Measurements from ENCODE around the gene AGBL1.
"Not testable (repeated sequence)": the region's sequence is repeated elsewhere in the genome, so short reads cannot be mapped to it uniquely, and the experiment has no call there.

Gene AGBL1

DNA sequence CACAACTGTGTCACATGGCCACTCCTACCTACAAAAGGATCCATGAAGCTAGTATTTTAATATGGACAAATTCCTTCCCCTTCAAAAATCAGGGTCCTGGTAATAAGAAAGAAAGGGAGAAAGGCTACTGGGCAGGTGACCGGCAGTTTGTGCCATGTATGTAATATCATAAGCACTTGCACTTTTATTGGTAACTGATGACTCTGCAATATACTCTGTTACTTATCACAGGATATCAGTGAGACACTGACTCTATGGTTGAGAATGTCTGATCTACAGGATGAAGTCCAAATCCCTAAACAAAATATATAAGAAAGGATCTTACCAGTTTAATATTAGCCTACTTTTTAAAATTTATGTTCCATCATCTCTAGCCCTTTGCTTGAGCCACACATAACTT is 315.2 kb downstream of the AGBL1 start:
- no peak overlapping the region for H3K27ac Mint-ChIP-seq
- H3K4me3 Mint-ChIP-seq: no peak overlapping the region
- no peaks in the 10 kb centered on the region for H3K36me3 Mint-ChIP-seq
- no peaks in the 10 kb centered on the region for H3K4me1 Mint-ChIP-seq
- ATAC-seq: no peak
- DNase-seq (ENCODE audit: low spot score in 2 of 2): no peak
- H3K9me3 Mint-ChIP-seq: no peaks in the 10 kb centered on the region

DNA sequence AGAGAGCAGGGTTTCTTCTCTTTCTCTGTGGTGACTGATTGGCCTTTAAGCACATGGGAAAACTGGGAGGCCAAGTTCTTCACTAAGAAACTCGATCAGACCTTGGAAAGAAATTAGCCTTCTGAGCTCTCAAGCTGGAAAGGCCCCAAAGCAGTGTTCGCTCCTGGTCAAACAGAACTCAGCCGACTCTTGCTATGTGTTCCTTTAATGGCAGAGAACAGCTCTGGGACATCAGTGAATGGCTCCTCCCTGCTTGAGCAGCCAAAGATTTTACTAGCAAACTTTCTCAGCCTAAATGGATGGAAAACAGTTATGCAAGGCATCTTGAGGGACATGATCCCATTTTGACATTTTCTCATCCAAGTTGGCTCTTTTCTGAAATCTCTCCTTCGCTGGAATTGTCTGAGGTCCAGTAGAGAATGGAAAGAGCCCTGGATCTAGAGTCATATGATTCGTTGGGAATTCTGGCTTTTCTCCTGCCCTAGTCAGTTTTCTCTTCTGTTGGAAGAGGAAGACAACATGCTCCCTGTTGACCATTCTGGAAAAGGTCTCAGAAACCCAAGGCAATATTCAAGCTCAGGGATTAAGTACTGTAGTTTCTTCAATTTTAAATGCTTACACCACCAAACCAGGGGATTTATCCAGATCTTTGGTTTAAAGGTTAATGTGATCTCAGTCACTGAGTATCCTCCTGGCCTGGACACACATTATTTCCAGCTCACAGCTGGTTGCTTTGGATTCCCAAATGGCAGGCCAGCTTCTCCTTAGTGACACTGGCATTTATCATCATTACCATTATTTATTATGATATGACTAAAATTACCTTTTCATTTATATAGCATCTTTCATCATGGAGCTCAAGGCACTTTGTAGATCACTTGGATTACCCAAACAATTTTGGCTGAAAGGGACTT is 319.6 kb downstream of the AGBL1 start:
- H3K36me3 Mint-ChIP-seq: no peaks in the 10 kb centered on the region
- H3K4me3 Mint-ChIP-seq: no peak overlapping the region
- H3K9me3 Mint-ChIP-seq: no peaks in the 10 kb centered on the region
- no peaks in the 10 kb centered on the region for H3K4me1 Mint-ChIP-seq
- H3K27ac Mint-ChIP-seq: no peak overlapping the region
- no peak for DNase-seq (ENCODE audit: low spot score in 2 of 2)
- no peak for ATAC-seq

DNA sequence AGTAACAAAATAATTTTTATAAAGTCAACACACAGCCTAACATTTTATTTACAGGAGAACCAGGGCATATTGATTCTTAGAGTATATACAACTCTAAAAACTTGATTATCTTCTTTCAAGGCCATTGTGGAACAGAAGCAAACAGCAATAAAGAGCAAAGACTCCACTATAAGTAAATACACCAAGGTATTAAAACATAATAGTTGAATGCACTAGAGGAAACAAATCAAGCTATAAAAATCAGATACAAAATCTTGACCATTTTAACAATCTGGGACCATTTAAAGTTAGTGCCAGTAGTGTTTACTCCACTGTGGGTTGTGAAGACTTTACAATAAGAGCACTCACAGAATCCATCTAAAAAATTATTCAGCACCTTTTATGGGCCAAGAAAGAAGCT is 323.6 kb downstream of the AGBL1 start:
- Mint-ChIP-seq H3K9me3 (no peaks in the 10 kb centered on the region), H3K4me1 (no peaks in the 10 kb centered on the region), H3K4me3 (no peak overlapping the region), H3K27ac (no peak overlapping the region), H3K36me3 (no peaks in the 10 kb centered on the region)
- no peak for DNase-seq (ENCODE audit: low spot score in 2 of 2)
- no peak for ATAC-seq

DNA sequence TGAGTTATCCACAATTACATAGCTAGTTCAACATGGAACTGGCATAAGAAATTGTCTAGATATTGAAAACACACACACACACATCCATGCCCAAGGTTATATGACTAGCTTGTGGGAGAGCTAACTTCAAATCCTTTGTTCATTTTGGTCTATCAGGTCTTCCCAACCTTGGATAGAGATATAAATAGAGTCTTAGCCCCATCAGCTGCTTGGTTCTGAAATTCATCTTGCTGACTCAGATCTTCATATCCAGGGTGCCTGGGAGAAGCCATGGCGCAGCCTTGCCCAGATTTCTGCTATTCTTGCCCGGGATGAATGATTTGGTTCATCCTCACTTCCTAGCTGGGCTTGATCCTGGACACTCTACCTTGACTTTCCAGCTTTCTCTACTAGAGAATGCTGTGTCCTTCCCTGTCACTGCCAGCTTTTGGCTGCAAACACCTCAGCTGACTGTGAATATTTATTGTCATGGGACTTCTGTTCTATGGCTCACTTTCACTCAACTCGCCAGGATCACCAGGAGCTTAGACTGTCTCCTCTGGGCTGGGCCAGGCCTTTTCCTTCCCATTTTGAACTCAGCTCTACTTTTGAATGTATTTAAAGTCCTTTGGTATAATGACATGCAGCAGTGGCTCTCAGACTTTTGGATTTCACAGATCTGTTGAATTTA is 324.4 kb downstream of the AGBL1 start:
- Mint-ChIP-seq H3K9me3 (no peaks in the 10 kb centered on the region), H3K36me3 (no peaks in the 10 kb centered on the region), H3K27ac (no peak overlapping the region), H3K4me3 (no peak overlapping the region), H3K4me1 (no peaks in the 10 kb centered on the region)
- ATAC-seq: no peak
- DNase-seq (ENCODE audit: low spot score in 2 of 2): no peak

DNA sequence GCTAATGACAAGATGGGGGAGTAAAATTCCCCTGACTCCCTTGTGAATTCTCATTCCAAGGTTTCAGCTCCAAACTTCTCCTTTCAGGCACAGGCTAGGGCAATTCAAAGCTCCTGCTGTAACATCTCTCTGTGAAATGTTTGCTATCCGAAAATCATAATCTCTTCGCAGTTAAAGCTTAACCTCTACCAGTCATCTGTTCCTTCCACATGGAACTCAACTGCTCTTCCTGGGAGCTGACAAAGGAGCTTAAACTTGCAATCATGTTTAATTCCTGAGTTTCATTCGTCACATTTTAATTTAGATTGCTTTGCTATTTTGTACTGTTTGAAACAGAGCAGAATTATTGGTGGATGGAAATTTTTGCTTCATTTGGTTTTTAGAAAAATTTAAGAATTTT is 328.6 kb downstream of the AGBL1 start:
- H3K36me3 Mint-ChIP-seq: no peaks in the 10 kb centered on the region
- no peak for DNase-seq (ENCODE audit: low spot score in 2 of 2)
- no peak overlapping the region for H3K4me3 Mint-ChIP-seq
- H3K4me1 Mint-ChIP-seq: no peaks in the 10 kb centered on the region
- no peak for ATAC-seq
- H3K9me3 Mint-ChIP-seq: no peaks in the 10 kb centered on the region
- H3K27ac Mint-ChIP-seq: no peak overlapping the region

DNA sequence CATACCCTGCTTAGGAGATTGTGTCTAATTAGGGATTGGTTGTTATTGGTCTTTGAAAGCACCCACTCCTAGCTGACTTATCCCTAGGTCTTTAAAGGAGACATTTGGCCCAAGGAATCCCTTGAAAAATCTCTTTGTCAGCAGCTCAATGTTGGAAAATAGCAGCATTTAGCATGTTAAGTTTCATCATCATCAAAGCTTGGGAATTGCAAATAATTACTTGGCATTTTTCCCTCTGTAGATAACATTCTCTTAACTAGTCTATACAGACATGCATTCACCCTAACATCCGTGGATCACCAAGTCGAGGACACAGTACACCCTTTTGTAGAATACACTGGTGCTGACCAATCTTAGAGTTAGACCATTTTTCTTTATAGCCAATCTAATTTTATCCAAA is 332.2 kb downstream of the AGBL1 start:
- H3K36me3 Mint-ChIP-seq: no peaks in the 10 kb centered on the region
- ATAC-seq: no peak
- H3K9me3 Mint-ChIP-seq: no peaks in the 10 kb centered on the region
- no peak overlapping the region for H3K27ac Mint-ChIP-seq
- DNase-seq (ENCODE audit: low spot score in 2 of 2): no peak
- no peak overlapping the region for H3K4me3 Mint-ChIP-seq
- H3K4me1 Mint-ChIP-seq: no peaks in the 10 kb centered on the region

DNA sequence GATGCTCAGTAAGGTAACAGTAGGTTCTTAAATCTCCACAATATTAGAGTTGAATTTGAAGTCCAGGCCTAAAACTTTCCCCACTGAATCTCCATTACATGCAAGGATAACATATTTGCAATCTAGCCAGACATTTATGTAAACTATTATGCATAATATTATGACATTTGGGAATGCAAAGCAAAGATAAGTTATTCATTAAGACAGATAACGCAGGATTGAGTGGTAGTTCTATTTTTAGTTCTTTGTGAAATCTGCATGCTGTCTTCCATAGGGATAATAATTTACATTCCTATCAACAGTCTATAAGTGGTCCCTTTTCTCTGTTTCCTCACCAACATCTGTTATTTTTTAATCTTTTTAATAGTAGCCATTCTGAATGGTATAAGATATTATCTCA is 333.5 kb downstream of the AGBL1 start:
- Mint-ChIP-seq H3K4me3 (no peak overlapping the region), H3K9me3 (no peaks in the 10 kb centered on the region), H3K36me3 (no peaks in the 10 kb centered on the region), H3K27ac (no peak overlapping the region), H3K4me1 (no peaks in the 10 kb centered on the region)
- DNase-seq (ENCODE audit: low spot score in 2 of 2): no peak
- ATAC-seq: no peak

DNA sequence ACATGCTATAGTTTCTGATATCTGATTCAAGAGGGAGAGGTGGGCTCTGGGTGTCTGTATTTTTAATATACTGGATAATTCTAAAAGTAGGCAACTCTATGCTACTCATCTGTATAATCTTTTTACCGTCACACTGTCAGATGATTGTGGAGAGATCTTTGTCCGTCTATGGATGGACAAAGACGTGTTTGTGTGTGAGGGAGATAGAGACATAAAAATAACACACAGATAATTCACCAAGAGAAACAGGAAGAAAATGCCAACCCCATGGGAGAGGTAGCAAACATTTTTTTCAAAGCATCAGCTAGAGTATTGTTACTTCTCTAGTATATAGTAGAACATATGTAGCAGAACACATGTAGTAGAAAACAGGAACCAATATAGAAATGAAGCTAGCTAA is 346.1 kb downstream of the AGBL1 start:
- Mint-ChIP-seq H3K36me3 (no peaks in the 10 kb centered on the region), H3K4me1 (no peaks in the 10 kb centered on the region), H3K4me3 (no peak overlapping the region), H3K27ac (no peak overlapping the region), H3K9me3 (peaks cover 6% of the 10 kb centered on the region)
- no peak for DNase-seq (ENCODE audit: low spot score in 2 of 2)
- ATAC-seq: no peak

DNA sequence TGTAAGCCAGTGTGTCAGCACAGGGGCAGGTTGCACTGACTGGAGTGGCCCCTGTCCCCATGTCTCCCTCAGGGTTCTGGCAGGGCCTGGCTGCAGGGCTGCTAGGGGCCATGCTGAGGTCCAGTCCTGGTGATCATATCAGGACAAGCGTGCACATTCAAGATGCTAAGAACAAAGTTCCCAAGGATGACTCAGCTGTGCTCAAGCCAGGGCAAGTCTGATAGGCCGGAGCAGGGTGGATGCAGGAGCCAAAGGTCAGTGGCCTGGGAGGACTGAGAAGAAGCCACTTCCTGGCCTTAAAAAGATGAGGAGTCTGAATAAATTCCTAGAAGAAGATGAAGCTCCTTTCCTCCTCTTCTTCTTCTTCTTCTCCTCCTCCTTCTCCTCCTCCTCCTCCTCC is 353.2 kb downstream of the AGBL1 start:
- Mint-ChIP-seq H3K9me3 (no peaks in the 10 kb centered on the region), H3K36me3 (no peaks in the 10 kb centered on the region), H3K4me1 (peaks cover 7% of the 10 kb centered on the region), H3K27ac (no peak overlapping the region), H3K4me3 (no peak overlapping the region)
- ATAC-seq (no peak), DNase-seq (ENCODE audit: low spot score in 2 of 2) (no peak)

DNA sequence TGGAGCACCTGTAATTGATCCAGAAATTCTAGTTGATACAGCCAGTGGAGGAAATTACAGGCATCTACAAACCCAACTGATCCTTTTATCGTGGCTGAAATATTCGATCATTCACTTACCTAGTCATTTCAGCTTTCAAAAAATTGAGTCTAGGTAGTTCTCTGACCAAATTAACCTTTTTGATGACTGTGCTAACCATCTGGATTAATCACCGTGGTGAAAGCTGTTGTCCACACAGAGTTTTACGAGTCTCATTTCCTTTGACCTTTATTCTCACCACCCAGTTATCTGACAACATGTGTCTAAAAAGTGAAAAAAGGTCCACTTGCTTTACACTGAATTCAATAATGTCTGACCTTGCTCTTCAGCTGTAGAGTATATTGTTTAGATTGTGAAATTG is 354.3 kb downstream of the AGBL1 start:
- no peaks in the 10 kb centered on the region for H3K9me3 Mint-ChIP-seq
- ATAC-seq: peak; percentile 86
- H3K4me1 Mint-ChIP-seq: peaks cover 7% of the 10 kb centered on the region
- H3K36me3 Mint-ChIP-seq: no peaks in the 10 kb centered on the region
- H3K4me3 Mint-ChIP-seq: no peak overlapping the region
- no peak overlapping the region for H3K27ac Mint-ChIP-seq
- no peak for DNase-seq (ENCODE audit: low spot score in 2 of 2)

DNA sequence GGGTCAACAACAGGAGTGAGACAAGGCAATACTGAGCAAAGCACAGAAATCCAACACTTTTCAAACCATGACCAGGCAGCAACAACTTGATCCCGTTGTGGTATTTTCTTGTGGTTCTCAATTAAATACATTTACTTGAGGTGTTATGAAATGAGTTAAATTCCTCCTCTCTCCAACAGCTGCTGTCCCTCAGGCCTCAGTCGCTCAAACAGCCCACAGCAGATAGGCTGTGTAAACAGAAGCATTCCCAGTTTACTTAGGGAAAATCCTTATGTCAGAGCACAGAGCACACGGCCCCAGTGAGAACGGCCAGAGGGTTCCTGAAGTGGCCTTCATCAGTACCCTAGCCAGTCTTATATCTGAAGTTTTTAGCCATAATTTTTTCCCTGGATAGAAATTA is 359.9 kb downstream of the AGBL1 start:
- H3K4me3 Mint-ChIP-seq: no peak overlapping the region
- H3K9me3 Mint-ChIP-seq: no peaks in the 10 kb centered on the region
- no peak overlapping the region for H3K27ac Mint-ChIP-seq
- H3K36me3 Mint-ChIP-seq: no peaks in the 10 kb centered on the region
- DNase-seq (ENCODE audit: low spot score in 2 of 2) (no peak), ATAC-seq (no peak)
- H3K4me1 Mint-ChIP-seq: no peaks in the 10 kb centered on the region

DNA sequence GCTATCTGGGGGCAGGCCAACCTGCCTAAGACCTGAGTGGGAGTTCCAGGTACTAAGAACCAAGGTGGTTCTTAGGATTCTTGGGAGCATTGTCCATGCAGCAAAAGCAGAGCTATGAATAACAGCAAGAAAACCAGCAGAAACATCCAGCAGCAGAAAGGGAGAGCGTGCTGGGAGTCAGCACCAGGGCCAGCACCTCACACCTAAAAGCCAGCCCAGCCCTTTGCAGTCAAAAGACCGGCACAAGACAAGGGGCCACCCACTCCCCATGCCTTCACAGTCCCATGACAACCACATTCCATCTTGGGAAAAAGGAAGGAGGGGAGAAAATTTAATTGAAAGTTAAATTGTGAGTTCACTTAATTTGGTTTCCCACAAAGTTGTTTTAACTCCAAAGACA is 364.9 kb downstream of the AGBL1 start:
- no peak for DNase-seq (ENCODE audit: low spot score in 2 of 2)
- Mint-ChIP-seq H3K36me3 (no peaks in the 10 kb centered on the region), H3K4me1 (no peaks in the 10 kb centered on the region), H3K27ac (no peak overlapping the region), H3K9me3 (no peaks in the 10 kb centered on the region), H3K4me3 (no peak overlapping the region)
- no peak for ATAC-seq

DNA sequence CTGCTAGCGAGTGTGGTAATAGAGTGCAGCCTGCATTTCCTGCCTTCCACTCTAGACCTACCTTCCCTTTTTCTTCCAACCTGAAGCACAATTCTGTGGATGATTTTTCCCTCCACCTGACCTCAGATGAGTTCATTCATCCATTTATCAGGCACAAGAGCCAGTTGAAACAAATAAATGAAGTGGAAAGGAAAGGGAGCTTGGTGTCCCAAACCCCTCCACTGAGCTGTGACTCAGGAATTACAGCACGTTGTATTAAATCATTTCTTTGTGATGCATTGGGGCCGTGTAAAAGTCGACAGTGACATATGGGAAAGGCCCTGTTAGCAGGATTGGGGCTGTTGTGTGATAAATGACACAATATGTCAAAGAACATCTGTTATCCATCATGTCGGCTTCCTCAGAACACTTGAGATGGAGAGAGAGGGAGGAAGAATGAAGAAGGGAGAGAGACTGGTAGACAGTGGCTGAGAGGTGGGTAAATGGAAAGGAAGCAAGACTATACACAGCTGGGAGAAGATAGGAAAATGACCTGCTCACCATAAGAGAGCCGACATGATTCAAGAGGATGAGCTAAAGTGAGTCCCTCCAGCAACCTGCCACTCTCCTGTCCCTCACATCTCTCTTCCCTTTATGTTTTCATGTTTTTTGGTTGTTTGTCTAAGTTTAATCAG is 366.0 kb downstream of the AGBL1 start:
- H3K36me3 Mint-ChIP-seq: no peaks in the 10 kb centered on the region
- no peak overlapping the region for H3K4me3 Mint-ChIP-seq
- no peak for DNase-seq (ENCODE audit: low spot score in 2 of 2)
- H3K27ac Mint-ChIP-seq: no peak overlapping the region
- H3K4me1 Mint-ChIP-seq: no peaks in the 10 kb centered on the region
- ATAC-seq: no peak
- H3K9me3 Mint-ChIP-seq: no peaks in the 10 kb centered on the region

DNA sequence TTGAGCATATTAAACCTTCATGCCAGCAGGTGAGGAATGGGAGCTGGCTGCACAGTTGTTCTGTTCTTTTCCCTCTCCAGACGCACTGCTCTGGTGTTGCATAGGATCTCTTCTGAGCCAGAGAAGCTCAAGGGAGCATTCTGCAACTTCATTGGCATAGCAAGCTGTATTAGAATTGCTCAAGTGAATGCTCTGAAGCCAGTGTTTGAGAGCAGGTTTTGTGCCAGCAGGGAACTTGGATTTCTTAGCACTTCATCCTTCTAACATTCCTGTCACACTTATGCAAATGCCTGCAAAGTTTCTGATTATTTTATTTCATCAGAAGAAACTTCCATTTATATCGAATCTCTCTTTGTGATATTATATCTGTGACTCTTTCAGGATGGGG is 366.6 kb downstream of the AGBL1 start:
- H3K27ac Mint-ChIP-seq: no peak overlapping the region
- H3K9me3 Mint-ChIP-seq: no peaks in the 10 kb centered on the region
- ATAC-seq: no peak
- H3K4me3 Mint-ChIP-seq: no peak overlapping the region
- H3K4me1 Mint-ChIP-seq: no peaks in the 10 kb centered on the region
- DNase-seq (ENCODE audit: low spot score in 2 of 2): no peak
- no peaks in the 10 kb centered on the region for H3K36me3 Mint-ChIP-seq

DNA sequence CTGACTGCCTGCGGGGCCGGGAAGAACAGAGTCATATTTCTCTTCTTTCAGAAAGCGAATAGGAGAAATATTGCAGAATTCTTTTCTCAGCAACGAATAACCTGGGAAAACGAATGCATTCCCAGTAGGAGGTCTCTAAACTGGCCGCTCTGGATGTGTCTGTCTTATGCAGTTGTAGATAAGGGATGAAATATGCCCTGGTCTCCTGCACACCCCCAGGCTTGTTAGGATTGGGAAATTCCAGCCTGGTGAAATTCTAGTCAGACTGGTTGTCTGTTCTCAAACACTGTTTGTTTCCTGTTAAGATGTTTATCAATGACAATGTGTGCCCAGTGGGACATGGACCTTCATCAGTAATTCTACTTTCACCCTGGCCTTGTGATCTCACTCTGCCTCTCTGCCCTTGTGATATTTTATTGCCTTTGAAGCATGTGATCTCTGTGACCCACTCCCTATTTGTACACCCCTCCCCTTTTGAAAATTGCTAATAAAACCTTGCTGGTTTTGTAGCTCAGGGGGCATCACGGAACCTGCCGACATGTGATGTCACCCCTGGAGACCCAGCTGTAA is 385.9 kb downstream of the AGBL1 start:
- not testable (repeated sequence) for H3K4me1 Mint-ChIP-seq; H3K9me3 Mint-ChIP-seq; H3K27ac Mint-ChIP-seq; DNase-seq (ENCODE audit: low spot score in 2 of 2); ATAC-seq; H3K4me3 Mint-ChIP-seq; H3K36me3 Mint-ChIP-seq

Data from stimulated activated effector memory CD8-positive, alpha-beta T cell treated with anti-CD3 and anti-CD28 coated beads, Interleukin-12 subunit alpha, Interleukin-12 subunit beta, amount 100 ng/mL, for 72 hours (primary cell).